Measurements from ENCODE around the gene TSPAN9.

TSPAN9 gene

GRCh38 chr12:3230758-3231375 is 153.7 kb downstream of the TSPAN9 start:
- Histone ChIP-seq H3K36me3 (ENCODE audit: control insufficient read depth, insufficient read depth, low read length) (no peaks in the 10 kb centered on the region), H3K9ac (ENCODE audit: low read length) (no peak overlapping the region), H2BK5ac (ENCODE audit: low read length) (no peak overlapping the region), H3K18ac (ENCODE audit: low read length) (no peak overlapping the region), H3K23ac (ENCODE audit: low read length) (no peak overlapping the region), H3K27me3 (ENCODE audit: insufficient read depth, low read length, poor library complexity) (no peaks in the 10 kb centered on the region), H3K4me2 (ENCODE audit: low read length) (no peak overlapping the region), H4K8ac (ENCODE audit: low read depth, low read length) (no peak overlapping the region), H2BK120ac (ENCODE audit: low read depth, low read length) (no peak overlapping the region), H2BK15ac (replicated peaks; ENCODE audit: low read depth) (no peak overlapping the region), H3K56ac (ENCODE audit: low read length) (no peak overlapping the region), H3K27ac (ENCODE audit: low read depth, low read length) (no peak overlapping the region), H2AK5ac (ENCODE audit: low read length) (no peak overlapping the region), H3K4me3 (ENCODE audit: low read length) (no peak overlapping the region), H3K79me2 (ENCODE audit: control insufficient read depth, insufficient read depth, low read length) (no peaks in the 10 kb centered on the region), H3K4ac (ENCODE audit: low read depth, low read length) (no peak overlapping the region), H3K4me1 (ENCODE audit: control insufficient read depth, low read depth, low read length) (peaks cover 8% of the 10 kb centered on the region), H4K5ac (ENCODE audit: low read length) (no peak overlapping the region), H3K79me1 (ENCODE audit: low read length) (no peaks in the 10 kb centered on the region)
- WGBS (ENCODE audit: extremely low coverage, insufficient coverage, low lambda C conversion rate) = no CpG with 5 or more reads among the region's 14 CpGs
- DNase-seq = no peak

GRCh38 chr12:3231399-3231876 is 154.3 kb downstream of the TSPAN9 start:
- H2AK5ac ChIP-seq (ENCODE audit: low read length) = no peak overlapping the region
- peak; percentile 29 for DNase-seq

DNA sequence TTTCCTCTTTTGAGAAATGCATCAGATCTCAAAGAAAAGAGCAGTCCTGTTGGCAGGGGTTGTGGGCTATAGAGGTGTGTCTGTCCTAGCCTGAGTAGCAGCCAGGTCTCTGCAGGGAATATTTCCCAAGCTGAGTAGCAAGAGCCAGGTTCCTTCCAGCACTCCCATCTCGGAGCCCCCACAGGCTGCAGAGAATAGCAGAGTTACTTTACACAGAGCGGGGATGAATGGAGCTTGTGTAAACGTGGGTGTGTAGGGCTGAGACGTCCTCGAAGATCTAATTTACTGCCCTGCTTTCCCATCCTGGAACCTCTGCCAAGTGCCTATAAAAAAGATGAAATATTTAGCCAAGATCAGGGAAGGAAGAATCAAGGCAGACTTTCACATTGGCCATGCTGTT is 156.6 kb downstream of the TSPAN9 start:
- no peak overlapping the region for H3K18ac ChIP-seq (ENCODE audit: low read length)
- H4K8ac ChIP-seq (ENCODE audit: low read depth, low read length) = no peak overlapping the region
- no peak overlapping the region for H3K27ac ChIP-seq (ENCODE audit: low read depth, low read length)
- no peaks in the 10 kb centered on the region for H3K27me3 ChIP-seq (ENCODE audit: insufficient read depth, low read length, poor library complexity)
- H2BK15ac ChIP-seq (replicated peaks; ENCODE audit: low read depth) = no peak overlapping the region
- no peak overlapping the region for H3K4me2 ChIP-seq (ENCODE audit: low read length)
- H4K5ac ChIP-seq (ENCODE audit: low read length) = no peak overlapping the region
- H3K4ac ChIP-seq (ENCODE audit: low read depth, low read length) = no peak overlapping the region
- H3K4me1 ChIP-seq (ENCODE audit: control insufficient read depth, low read depth, low read length) = peaks cover 2% of the 10 kb centered on the region
- no peak overlapping the region for H3K4me3 ChIP-seq (ENCODE audit: low read length)
- no peak overlapping the region for H2AK5ac ChIP-seq (ENCODE audit: low read length)
- no peaks in the 10 kb centered on the region for H3K79me2 ChIP-seq (ENCODE audit: control insufficient read depth, insufficient read depth, low read length)
- H3K23ac ChIP-seq (ENCODE audit: low read length) = no peak overlapping the region
- no peaks in the 10 kb centered on the region for H3K36me3 ChIP-seq (ENCODE audit: control insufficient read depth, insufficient read depth, low read length)
- no peak overlapping the region for H3K56ac ChIP-seq (ENCODE audit: low read length)
- no peak overlapping the region for H2BK120ac ChIP-seq (ENCODE audit: low read depth, low read length)
- no peak for DNase-seq
- no peak overlapping the region for H3K9ac ChIP-seq (ENCODE audit: low read length)
- no peaks in the 10 kb centered on the region for H3K79me1 ChIP-seq (ENCODE audit: low read length)
- no CpG with 5 or more reads among the region's 5 CpGs for WGBS (ENCODE audit: extremely low coverage, insufficient coverage, low lambda C conversion rate)
- no peak overlapping the region for H2BK5ac ChIP-seq (ENCODE audit: low read length)

More at GRCh38 chr12:3231399-3231876, 154.3 kb downstream of the TSPAN9 start:
- Histone ChIP-seq H3K23ac (ENCODE audit: low read length) (no peak overlapping the region), H3K79me1 (ENCODE audit: low read length) (no peaks in the 10 kb centered on the region), H3K36me3 (ENCODE audit: control insufficient read depth, insufficient read depth, low read length) (no peaks in the 10 kb centered on the region), H2BK5ac (ENCODE audit: low read length) (no peak overlapping the region), H4K5ac (ENCODE audit: low read length) (no peak overlapping the region), H3K4ac (ENCODE audit: low read depth, low read length) (no peak overlapping the region), H3K9ac (ENCODE audit: low read length) (peak overlapping the region; percentile 2), H2BK120ac (ENCODE audit: low read depth, low read length) (no peak overlapping the region), H3K18ac (ENCODE audit: low read length) (no peak overlapping the region), H3K27ac (ENCODE audit: low read depth, low read length) (no peak overlapping the region), H3K79me2 (ENCODE audit: control insufficient read depth, insufficient read depth, low read length) (no peaks in the 10 kb centered on the region), H3K27me3 (ENCODE audit: insufficient read depth, low read length, poor library complexity) (no peaks in the 10 kb centered on the region), H3K56ac (ENCODE audit: low read length) (no peak overlapping the region), H3K4me2 (ENCODE audit: low read length) (no peak overlapping the region), H3K4me1 (ENCODE audit: control insufficient read depth, low read depth, low read length) (peaks cover 8% of the 10 kb centered on the region), H2BK15ac (replicated peaks; ENCODE audit: low read depth) (no peak overlapping the region), H4K8ac (ENCODE audit: low read depth, low read length) (no peak overlapping the region), H3K4me3 (ENCODE audit: low read length) (no peak overlapping the region)
- no CpG with 5 or more reads among the region's 19 CpGs for whole genome bisulfite sequencing (ENCODE audit: extremely low coverage, insufficient coverage, low lambda C conversion rate)

DNA sequence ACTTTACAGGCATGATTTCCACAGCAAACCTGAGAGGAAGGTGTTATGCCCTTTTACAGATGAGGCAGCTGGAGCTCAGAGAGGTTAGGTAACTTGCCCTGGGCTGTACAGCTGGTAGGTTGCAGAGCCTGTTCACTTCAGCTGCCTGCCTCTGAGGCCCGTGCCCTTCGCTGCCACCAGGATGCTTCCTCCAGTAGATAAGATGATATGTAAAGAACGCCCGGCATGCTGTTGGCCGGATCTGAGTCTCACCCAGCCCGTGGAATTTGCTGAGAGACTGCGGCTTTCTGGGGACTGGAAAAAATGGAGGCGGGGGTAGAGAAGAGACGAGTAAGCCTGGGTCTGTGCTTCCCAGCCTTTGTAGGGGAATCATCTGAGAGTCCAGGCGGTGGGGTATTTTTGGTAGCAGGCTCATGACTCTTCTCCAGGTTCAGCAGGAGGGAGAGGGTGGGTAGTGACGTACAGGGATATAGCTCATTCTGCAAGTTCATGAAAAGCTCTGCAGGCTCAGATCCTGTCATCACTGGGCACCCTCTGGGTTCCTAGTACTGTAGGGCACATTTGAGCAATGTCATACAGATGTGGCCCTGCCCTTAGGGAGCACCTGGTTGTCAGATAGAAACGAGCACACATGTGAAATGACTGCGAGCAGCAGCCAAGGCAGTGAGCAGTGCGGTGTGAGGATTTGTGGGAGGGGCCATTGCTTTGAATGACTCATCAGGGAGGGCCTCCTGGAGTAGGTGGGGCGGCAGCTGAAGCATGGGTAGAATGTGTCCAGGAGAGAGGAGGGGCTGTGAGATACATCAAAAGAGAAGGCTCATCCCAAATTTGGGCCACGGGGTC is 159.4 kb downstream of the TSPAN9 start:
- H3K23ac ChIP-seq (ENCODE audit: low read length) = no peak overlapping the region
- no peaks in the 10 kb centered on the region for H3K79me1 ChIP-seq (ENCODE audit: low read length)
- H3K27ac ChIP-seq (ENCODE audit: low read depth, low read length) = no peak overlapping the region
- peak; percentile 91 for DNase-seq
- no peak overlapping the region for H3K4me2 ChIP-seq (ENCODE audit: low read length)
- H3K18ac ChIP-seq (ENCODE audit: low read length) = no peak overlapping the region
- no peak overlapping the region for H2BK5ac ChIP-seq (ENCODE audit: low read length)
- no peaks in the 10 kb centered on the region for H3K36me3 ChIP-seq (ENCODE audit: control insufficient read depth, insufficient read depth, low read length)
- H2AK5ac ChIP-seq (ENCODE audit: low read length) = no peak overlapping the region
- no peak overlapping the region for H4K5ac ChIP-seq (ENCODE audit: low read length)
- no CpG with 5 or more reads among the region's 16 CpGs for WGBS (ENCODE audit: extremely low coverage, insufficient coverage, low lambda C conversion rate)
- H4K8ac ChIP-seq (ENCODE audit: low read depth, low read length) = no peak overlapping the region
- no peaks in the 10 kb centered on the region for H3K79me2 ChIP-seq (ENCODE audit: control insufficient read depth, insufficient read depth, low read length)
- no peak overlapping the region for H2BK120ac ChIP-seq (ENCODE audit: low read depth, low read length)
- H3K4ac ChIP-seq (ENCODE audit: low read depth, low read length) = no peak overlapping the region
- no peaks in the 10 kb centered on the region for H3K27me3 ChIP-seq (ENCODE audit: insufficient read depth, low read length, poor library complexity)
- no peak overlapping the region for H2BK15ac ChIP-seq (replicated peaks; ENCODE audit: low read depth)
- H3K56ac ChIP-seq (ENCODE audit: low read length) = no peak overlapping the region
- H3K4me3 ChIP-seq (ENCODE audit: low read length) = no peak overlapping the region
- H3K4me1 ChIP-seq (ENCODE audit: control insufficient read depth, low read depth, low read length) = peaks cover 2% of the 10 kb centered on the region
- H3K9ac ChIP-seq (ENCODE audit: low read length) = no peak overlapping the region

DNA sequence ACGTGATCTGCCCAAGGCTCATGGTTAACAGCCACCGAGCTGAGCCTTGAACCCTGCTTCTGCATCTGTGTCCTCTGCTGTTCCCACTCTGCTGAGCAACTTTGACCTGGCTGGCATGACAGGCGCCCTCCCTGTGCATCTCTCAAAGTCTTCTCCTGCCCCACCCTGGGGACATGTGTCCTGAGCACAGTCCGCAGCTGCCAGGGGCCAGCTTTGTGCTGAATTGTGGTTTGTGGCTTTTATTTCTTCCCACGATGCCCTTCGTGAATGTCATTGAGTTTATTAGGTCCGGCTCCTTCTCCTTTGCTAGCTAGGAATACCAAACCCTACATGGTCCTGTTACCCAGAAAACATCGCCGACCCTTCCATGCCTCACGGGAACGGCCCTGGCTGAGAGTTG is 161.0 kb downstream of the TSPAN9 start:
- Histone ChIP-seq H3K23ac (ENCODE audit: low read length) (no peak overlapping the region), H3K79me1 (ENCODE audit: low read length) (no peaks in the 10 kb centered on the region), H4K8ac (ENCODE audit: low read depth, low read length) (no peak overlapping the region), H2BK15ac (replicated peaks; ENCODE audit: low read depth) (no peak overlapping the region), H3K4me2 (ENCODE audit: low read length) (no peak overlapping the region), H3K4me1 (ENCODE audit: control insufficient read depth, low read depth, low read length) (peaks cover 2% of the 10 kb centered on the region), H3K4ac (ENCODE audit: low read depth, low read length) (no peak overlapping the region), H3K36me3 (ENCODE audit: control insufficient read depth, insufficient read depth, low read length) (no peaks in the 10 kb centered on the region), H3K27me3 (ENCODE audit: insufficient read depth, low read length, poor library complexity) (no peaks in the 10 kb centered on the region), H2AK5ac (ENCODE audit: low read length) (no peak overlapping the region), H2BK5ac (ENCODE audit: low read length) (no peak overlapping the region), H3K9ac (ENCODE audit: low read length) (no peak overlapping the region), H3K18ac (ENCODE audit: low read length) (no peak overlapping the region), H3K56ac (ENCODE audit: low read length) (no peak overlapping the region), H4K5ac (ENCODE audit: low read length) (no peak overlapping the region), H3K4me3 (ENCODE audit: low read length) (no peak overlapping the region), H3K79me2 (ENCODE audit: control insufficient read depth, insufficient read depth, low read length) (no peaks in the 10 kb centered on the region), H3K27ac (ENCODE audit: low read depth, low read length) (no peak overlapping the region), H2BK120ac (ENCODE audit: low read depth, low read length) (no peak overlapping the region)
- DNase-seq = no peak
- no CpG with 5 or more reads among the region's 11 CpGs for WGBS (ENCODE audit: extremely low coverage, insufficient coverage, low lambda C conversion rate)
